ENCODE measurements around the gene TMSB10.
"Not testable (repeated sequence)": the region's sequence is repeated elsewhere in the genome, so short reads cannot be mapped to it uniquely, and the experiment has no call there.

Gene TMSB10

GRCh38 chr2:84905181-84906107 lies at the start of gene TMSB10:
TMSB10 (plus strand) TSS chr2:84905656.
- peak; percentile 93 for DNase-seq

GRCh38 chr2:84855731-84856130 lies 49.7 kb upstream of the TMSB10 start:
- no peak for DNase-seq

- no peak for DNase-seq
These were observed 48.7 kb upstream of the TMSB10 start for GRCh38 chr2:84856787-84857186.

- no peak for DNase-seq
These were observed 47.9 kb upstream of the TMSB10 start for GRCh38 chr2:84857566-84857965.

- DNase-seq, result no peak
These were observed 47.3 kb upstream of the TMSB10 start for GRCh38 chr2:84858123-84858522.

GRCh38 chr2:84858937-84859336 lies 46.5 kb upstream of the TMSB10 start:
- DNase-seq, result no peak

GRCh38 chr2:84861539-84861938 lies 43.9 kb upstream of the TMSB10 start:
- DNase-seq, result no peak

- no peak for DNase-seq
These were observed 43.5 kb upstream of the TMSB10 start for GRCh38 chr2:84862006-84862405.

GRCh38 chr2:84865181-84865783 lies 40.2 kb upstream of the TMSB10 start:
- DNase-seq, result no peak

- DNase-seq, result no peak
These were observed 39.3 kb upstream of the TMSB10 start for GRCh38 chr2:84866122-84866521.

- not testable (repeated sequence) for DNase-seq
These were observed 37.1 kb upstream of the TMSB10 start for GRCh38 chr2:84868327-84868726.

- no peak for DNase-seq
These were observed 35.1 kb upstream of the TMSB10 start for GRCh38 chr2:84870306-84870705.

- DNase-seq, result not testable (repeated sequence)
These were observed 32.8 kb upstream of the TMSB10 start for GRCh38 chr2:84872691-84873090.

- no peak for DNase-seq
These were observed 32.1 kb upstream of the TMSB10 start for GRCh38 chr2:84873350-84873749.

GRCh38 chr2:84874381-84875212 lies 30.9 kb upstream of the TMSB10 start:
- peak; percentile 22 for DNase-seq

- no peak for DNase-seq
These were observed 30.3 kb upstream of the TMSB10 start for GRCh38 chr2:84875213-84875560.

- not testable (repeated sequence) for DNase-seq
These were observed 29.8 kb upstream of the TMSB10 start for GRCh38 chr2:84875619-84876018.

GRCh38 chr2:84876369-84876768 lies 29.1 kb upstream of the TMSB10 start:
- DNase-seq, result no peak

- no peak for DNase-seq
These were observed 27.0 kb upstream of the TMSB10 start for GRCh38 chr2:84878459-84878858.

GRCh38 chr2:84878896-84879583 lies 26.4 kb upstream of the TMSB10 start:
- DNase-seq, result peak; percentile 13

GRCh38 chr2:84879584-84880394 lies 25.7 kb upstream of the TMSB10 start:
- peak; percentile 49 for DNase-seq

- DNase-seq, result no peak
These were observed 25.1 kb upstream of the TMSB10 start for GRCh38 chr2:84880395-84880644.
